ENCODE measurements around the gene INHBC.

The INHBC gene

DNA sequence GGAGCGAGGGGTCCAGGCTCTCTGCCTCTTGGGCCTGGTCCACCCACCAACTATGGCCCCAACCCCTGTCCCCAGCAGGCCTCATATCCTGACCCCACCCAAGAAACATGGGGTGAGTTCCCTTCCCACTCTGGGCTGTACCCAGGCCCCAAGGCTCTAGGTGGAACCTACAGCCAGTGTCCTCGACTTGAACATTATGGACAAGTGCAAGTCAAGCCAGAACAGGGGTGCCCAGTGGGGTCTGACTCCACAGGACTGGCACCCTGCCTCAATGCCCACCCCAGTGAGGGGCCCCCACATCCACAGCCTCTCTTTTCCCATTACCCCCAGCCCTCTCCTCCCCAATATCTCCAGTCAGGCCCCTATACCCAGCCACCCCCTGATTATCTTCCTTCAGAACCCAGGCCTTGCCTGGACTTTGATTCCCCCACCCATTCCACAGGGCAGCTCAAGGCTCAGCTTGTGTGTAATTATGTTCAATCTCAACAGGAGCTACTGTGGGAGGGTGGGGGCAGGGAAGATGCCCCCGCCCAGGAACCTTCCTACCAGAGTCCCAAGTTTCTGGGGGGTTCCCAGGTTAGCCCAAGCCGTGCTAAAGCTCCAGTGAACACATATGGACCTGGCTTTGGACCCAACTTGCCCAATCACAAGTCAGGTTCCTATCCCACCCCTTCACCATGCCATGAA lies 36.5 kb downstream of the INHBC start:
- no peak overlapping the region for H3K4me3 ChIP-seq
- no peak overlapping the region for H3K27ac ChIP-seq
- no peak for TF ChIP-seq CTCF (IDR thresholded peaks at IDR 0.05)
- DNase-seq (ENCODE audit: low spot score), result no peak

DNA sequence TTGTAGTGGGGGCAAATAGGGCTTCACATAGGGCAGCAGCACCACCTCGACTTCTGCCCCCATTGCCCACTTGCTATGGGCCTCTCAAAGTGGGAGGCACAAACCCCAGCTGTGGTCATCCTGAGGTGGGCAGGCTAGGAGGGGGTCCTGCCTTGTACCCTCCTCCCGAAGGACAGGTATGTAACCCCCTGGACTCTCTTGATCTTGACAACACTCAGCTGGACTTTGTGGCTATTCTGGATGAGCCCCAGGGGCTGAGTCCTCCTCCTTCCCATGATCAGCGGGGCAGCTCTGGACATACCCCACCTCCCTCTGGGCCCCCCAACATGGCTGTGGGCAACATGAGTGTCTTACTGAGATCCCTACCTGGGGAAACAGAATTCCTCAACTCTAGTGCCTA lies 37.1 kb downstream of the INHBC start:
- no peak overlapping the region for H3K27ac ChIP-seq
- DNase-seq (ENCODE audit: low spot score), result no peak
- TF ChIP-seq CTCF (IDR thresholded peaks at IDR 0.05), result no peak

DNA sequence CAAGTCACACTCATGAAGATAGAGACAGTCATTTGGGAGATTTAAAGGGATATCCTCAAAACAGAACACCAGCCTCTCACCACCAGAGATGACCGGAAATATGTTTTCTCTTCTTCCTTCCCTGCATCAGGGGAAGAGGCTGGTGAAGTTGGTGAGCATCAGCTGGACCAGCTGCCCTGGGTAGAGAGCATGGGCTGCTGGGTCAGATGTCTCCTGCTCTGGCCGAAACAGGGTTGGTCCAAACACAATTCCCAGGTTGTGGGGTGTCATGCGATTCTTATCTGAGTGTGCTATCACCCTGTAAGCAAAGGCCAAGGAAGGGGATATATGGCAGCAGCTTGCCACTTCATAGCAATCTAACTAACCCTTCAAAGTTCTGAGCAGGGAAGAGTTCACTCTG lies 37.8 kb downstream of the INHBC start:
- no peak for TF ChIP-seq CTCF (IDR thresholded peaks at IDR 0.05)
- H3K27ac ChIP-seq, result no peak overlapping the region
- DNase-seq (ENCODE audit: low spot score), result no peak
- no peak overlapping the region for H3K4me3 ChIP-seq

More for the DNA sequence above, 37.1 kb downstream of the INHBC start:
- H3K4me3 ChIP-seq, result no peak overlapping the region

- no peak for DNase-seq (ENCODE audit: low spot score)
- Histone ChIP-seq H3K4me3 (no peak overlapping the region), H3K27ac (no peak overlapping the region)
- TF ChIP-seq CTCF (IDR thresholded peaks at IDR 0.05), result no peak
Observed at GRCh38 chr12:57473392-57473791, 38.8 kb downstream of the INHBC start.

GRCh38 chr12:57473886-57474285 lies 39.3 kb downstream of the INHBC start:
- no peak for DNase-seq (ENCODE audit: low spot score)
- no peak for TF ChIP-seq CTCF (IDR thresholded peaks at IDR 0.05)
- H3K27ac ChIP-seq, result no peak overlapping the region

DNA sequence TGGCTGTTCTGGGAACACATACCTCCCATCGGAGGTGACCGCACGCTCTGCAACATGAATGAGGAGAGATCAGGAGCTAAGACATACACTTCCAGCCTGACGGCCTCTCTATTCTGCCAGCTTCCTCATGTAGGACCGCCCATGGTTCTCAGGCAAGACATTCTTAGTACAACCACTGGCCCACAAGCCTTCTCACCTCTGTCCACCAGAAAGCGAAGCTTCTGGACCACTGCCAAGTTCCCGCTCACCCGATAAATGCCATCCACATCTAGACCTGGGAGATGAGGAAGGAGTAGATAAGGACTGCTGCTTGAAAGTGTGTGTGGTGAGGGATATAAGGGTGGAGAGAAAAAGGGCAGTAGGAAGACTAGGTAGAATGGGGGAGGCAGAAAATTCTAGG lies 39.8 kb downstream of the INHBC start:
- DNase-seq (ENCODE audit: low spot score), result no peak
- H3K4me3 ChIP-seq, result no peak overlapping the region
- no peak for TF ChIP-seq CTCF (IDR thresholded peaks at IDR 0.05)
- no peak overlapping the region for H3K27ac ChIP-seq

More at GRCh38 chr12:57473886-57474285, 39.3 kb downstream of the INHBC start:
- H3K4me3 ChIP-seq, result no peak overlapping the region

GRCh38 chr12:57474862-57475261 lies 40.3 kb downstream of the INHBC start:
- Histone ChIP-seq H3K27ac (no peak overlapping the region), H3K4me3 (peak overlapping the region; percentile 75)
- no peak for TF ChIP-seq CTCF (IDR thresholded peaks at IDR 0.05)
- no peak for DNase-seq (ENCODE audit: low spot score)
